WTC11 (cell line): ENCODE data around the gene TM2D1.

Experiments
- ATF3 ChIP-seq: sonication (generic); formaldehyde crosslinking; conservative IDR thresholded peaks from 2 replicates; pipeline ENCODE4 v1.8.1; 2022; ENCODE audit warnings: mild to moderate bottlenecking, missing genetic modification reagents
- ELF4 ChIP-seq: sonication (generic); formaldehyde crosslinking; IDR thresholded peaks from 2 replicates; pipeline ENCODE4 v1.8.1; 2022; ENCODE audit warnings: low read depth, mild to moderate bottlenecking, moderate library complexity, missing genetic modification reagents
- GABPB1 ChIP-seq: sonication (generic); formaldehyde crosslinking; IDR thresholded peaks from 2 replicates; pipeline ENCODE4 v1.8.1; 2023; ENCODE audit warnings: mild to moderate bottlenecking, missing genetic modification reagents
- IRF1 ChIP-seq: sonication (generic); formaldehyde crosslinking; IDR thresholded peaks from 2 replicates; pipeline ENCODE4 v1.8.0; 2023; ENCODE audit warnings: missing genetic modification reagents
- MLX ChIP-seq: sonication (generic); formaldehyde crosslinking; IDR thresholded peaks from 2 replicates; pipeline ENCODE4 v1.8.1; 2023; ENCODE audit warnings: mild to moderate bottlenecking, missing genetic modification reagents, moderate library complexity
- SMAD3 ChIP-seq: sonication (generic); formaldehyde crosslinking; IDR thresholded peaks from 2 replicates; pipeline ENCODE4 v1.8.0; 2022; ENCODE audit warnings: missing genetic modification reagents, mild to moderate bottlenecking, borderline replicate concordance
- TF ChIP-seq, protein P1 (sequence below): fragments of 200-600 bp; IDR thresholded peaks from 2 replicates; pipeline ENCODE4 v1.8.0; 2022; ENCODE audit warnings: antibody characterized with exemption
- TF ChIP-seq, protein P2 (sequence below): sonication (generic); formaldehyde crosslinking; IDR thresholded peaks from 2 replicates; pipeline ENCODE4 v1.8.1; 2023; ENCODE audit warnings: mild to moderate bottlenecking, missing genetic modification reagents

GRCh38 chr1:61748566-61748965 is 23.6 kb upstream of the TM2D1 start:
- TF ChIP-seq SMAD3 (CRISPR knock-in tag) (no peak), ELF4 (CRISPR knock-in tag) (no peak), ATF3 (CRISPR knock-in tag) (no peak), MLX (CRISPR knock-in tag) (no peak), IRF1 (no peak), GABPB1 (CRISPR knock-in tag) (no peak)
- TF ChIP-seq, protein P1, sequence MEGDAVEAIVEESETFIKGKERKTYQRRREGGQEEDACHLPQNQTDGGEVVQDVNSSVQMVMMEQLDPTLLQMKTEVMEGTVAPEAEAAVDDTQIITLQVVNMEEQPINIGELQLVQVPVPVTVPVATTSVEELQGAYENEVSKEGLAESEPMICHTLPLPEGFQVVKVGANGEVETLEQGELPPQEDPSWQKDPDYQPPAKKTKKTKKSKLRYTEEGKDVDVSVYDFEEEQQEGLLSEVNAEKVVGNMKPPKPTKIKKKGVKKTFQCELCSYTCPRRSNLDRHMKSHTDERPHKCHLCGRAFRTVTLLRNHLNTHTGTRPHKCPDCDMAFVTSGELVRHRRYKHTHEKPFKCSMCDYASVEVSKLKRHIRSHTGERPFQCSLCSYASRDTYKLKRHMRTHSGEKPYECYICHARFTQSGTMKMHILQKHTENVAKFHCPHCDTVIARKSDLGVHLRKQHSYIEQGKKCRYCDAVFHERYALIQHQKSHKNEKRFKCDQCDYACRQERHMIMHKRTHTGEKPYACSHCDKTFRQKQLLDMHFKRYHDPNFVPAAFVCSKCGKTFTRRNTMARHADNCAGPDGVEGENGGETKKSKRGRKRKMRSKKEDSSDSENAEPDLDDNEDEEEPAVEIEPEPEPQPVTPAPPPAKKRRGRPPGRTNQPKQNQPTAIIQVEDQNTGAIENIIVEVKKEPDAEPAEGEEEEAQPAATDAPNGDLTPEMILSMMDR: no peak
- TF ChIP-seq, protein P2, sequence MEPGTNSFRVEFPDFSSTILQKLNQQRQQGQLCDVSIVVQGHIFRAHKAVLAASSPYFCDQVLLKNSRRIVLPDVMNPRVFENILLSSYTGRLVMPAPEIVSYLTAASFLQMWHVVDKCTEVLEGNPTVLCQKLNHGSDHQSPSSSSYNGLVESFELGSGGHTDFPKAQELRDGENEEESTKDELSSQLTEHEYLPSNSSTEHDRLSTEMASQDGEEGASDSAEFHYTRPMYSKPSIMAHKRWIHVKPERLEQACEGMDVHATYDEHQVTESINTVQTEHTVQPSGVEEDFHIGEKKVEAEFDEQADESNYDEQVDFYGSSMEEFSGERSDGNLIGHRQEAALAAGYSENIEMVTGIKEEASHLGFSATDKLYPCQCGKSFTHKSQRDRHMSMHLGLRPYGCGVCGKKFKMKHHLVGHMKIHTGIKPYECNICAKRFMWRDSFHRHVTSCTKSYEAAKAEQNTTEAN (CRISPR knock-in tag): no peak
